Naive thymus-derived CD8-positive, alpha-beta T cell (primary cell): Measurements from ENCODE around the gene STRN4. TPM values are rescaled to one million over a fixed set of nuclear protein-coding genes. Genes with fewer than 3 reads are reported as not detected.

Experiments
- ATAC-seq, 2 donors: fragments of 150-1000 bp; cut with Tn5 transposase in 1 of 2; sonication (Bioruptor Pico), chemical (Tn5 transposase) in 1 of 2; 1 replicate in 1 of 2; 2 replicates in 1 of 2; pipeline ENCODE4 v1.10.0; 2021; ENCODE audit warnings: mild to moderate bottlenecking in 2 of 2, moderate library complexity in 2 of 2
- POLR2A ChIA-PET: fragments of 350-600 bp; sonication (Branson Sonifier 250); formaldehyde crosslinking; loops from one replicate; lab custom pipeline; 2021; ENCODE audit warnings: antibody characterized with exemption; lab: Charles Lee
- DNase-seq, 10 donors: peaks; one replicate each; pipeline versions ENCODE4 v3.0.0 to v3.0.0-alpha.2; 2020 to 2022
- H3K27ac Mint-ChIP-seq, 10 donors: one replicate each; pipeline ENCODE4 v1.8.0; 2020 to 2022; ENCODE audit warnings: mild to moderate bottlenecking in 10 of 10, mixed read lengths in 10 of 10, moderate library complexity in 4 of 10, inconsistent platforms in 1 of 10
- H3K27me3 Mint-ChIP-seq, 5 donors: one replicate each; pipeline ENCODE4 v1.8.0; 2021 to 2022; ENCODE audit warnings: mixed read lengths in 5 of 5
- H3K36me3 Mint-ChIP-seq, 3 donors: one replicate each; pipeline ENCODE4 v1.8.0; 2020 to 2022; ENCODE audit warnings: mixed read lengths in 3 of 3, mild to moderate bottlenecking in 2 of 3, inconsistent platforms in 1 of 3
- H3K4me1 Mint-ChIP-seq, 4 donors: one replicate each; pipeline ENCODE4 v1.8.0; 2021 to 2022; ENCODE audit warnings: mixed read lengths in 4 of 4
- H3K4me3 Mint-ChIP-seq, 10 donors: one replicate each; pipeline ENCODE4 v1.8.0; 2020 to 2022; ENCODE audit warnings: mild to moderate bottlenecking in 10 of 10, mixed read lengths in 10 of 10, moderate library complexity in 6 of 10, inconsistent platforms in 1 of 10
- H3K9me3 Mint-ChIP-seq, 9 donors: one replicate each; pipeline ENCODE4 v1.8.0; 2020 to 2022; ENCODE audit warnings: mixed read lengths in 9 of 9, mild to moderate bottlenecking in 3 of 9, inconsistent platforms in 1 of 9, moderate library complexity in 1 of 9
- polyA plus RNA-seq, 3 donors: library from polyadenylated mRNA; unstranded; fragments of 300-500 nt; fragmentation: Illumina TruSeq; gene quantifications; one replicate each; pipeline ENCODE4 v1.2.3, GENCODE V29; 2021
- total RNA-seq, 8 experiments: library from RNA in 2 of 8; stranded (reverse) in 2 of 8; gene quantifications; one replicate each; pipeline ENCODE4 v1.2.3 and lab custom pipeline; 2021 to 2026

The STRN4 gene
- total and polyA plus RNA-seq, 5 experiments from 2014 or later: 8.2 to 81.9 (median 25.7) TPM

GRCh38 chr19:46721269-46722003 lies 24.8 kb downstream of the STRN4 start:
- POLR2A ChIA-PET: interaction anchor here (0.5 kb wide), 1 partner anchor 91 kb away, joined by 3 read pairs; no protein-coding TSS in a partner anchor
- Mint-ChIP-seq H3K27ac (peak overlapping the region in 3 of 10 donors; percentile 1 to 73 (median 35)), H3K27me3 (no peaks in the 10 kb centered on the region), H3K9me3 (no peaks in the 10 kb centered on the region), H3K36me3 (peaks cover 0 to 43% (median 5%) of the 10 kb centered on the region in 3 donors), H3K4me3 (peak overlapping the region in 2 of 10 donors; percentile 38 to 72), H3K4me1 (peaks cover 30 to 57% (median 46%) of the 10 kb centered on the region in 4 donors)
- DNase-seq: no peak
- no peak for ATAC-seq

- H3K27me3 Mint-ChIP-seq: no peaks in the 10 kb centered on the region
- DNase-seq (no peak), ATAC-seq (no peak)
- POLR2A ChIA-PET: no interaction called here
- H3K36me3 Mint-ChIP-seq: peaks cover 0 to 35% (median 3%) of the 10 kb centered on the region in 3 donors
- H3K27ac Mint-ChIP-seq: peak overlapping the region in 2 of 10 donors; percentile 19 to 43
- no peaks in the 10 kb centered on the region for H3K9me3 Mint-ChIP-seq
- H3K4me3 Mint-ChIP-seq: peak overlapping the region in 1 of 10 donors; percentile 26
- H3K4me1 Mint-ChIP-seq: peaks cover 27 to 65% (median 45%) of the 10 kb centered on the region in 4 donors
Measured at GRCh38 chr19:46720503-46721239, 25.6 kb downstream of the STRN4 start.

GRCh38 chr19:46719629-46720502 lies 26.4 kb downstream of the STRN4 start:
- ATAC-seq (no peak), DNase-seq (no peak)
- Mint-ChIP-seq H3K27ac (peak overlapping the region in 5 of 10 donors; percentile 49 to 97 (median 69)), H3K36me3 (peaks cover 0 to 31% (median 0%) of the 10 kb centered on the region in 3 donors), H3K4me1 (peaks cover 27 to 70% (median 50%) of the 10 kb centered on the region in 4 donors), H3K27me3 (no peaks in the 10 kb centered on the region), H3K4me3 (peak overlapping the region in 6 of 10 donors; percentile 20 to 96 (median 58)), H3K9me3 (no peaks in the 10 kb centered on the region)
- POLR2A ChIA-PET: interaction anchor here (0.5 to 0.8 kb wide), 3 partner anchors 11 to 119 kb away, joined by 3 to 7 read pairs (median 3); partner anchors contain the start of gene CALM3

DNA sequence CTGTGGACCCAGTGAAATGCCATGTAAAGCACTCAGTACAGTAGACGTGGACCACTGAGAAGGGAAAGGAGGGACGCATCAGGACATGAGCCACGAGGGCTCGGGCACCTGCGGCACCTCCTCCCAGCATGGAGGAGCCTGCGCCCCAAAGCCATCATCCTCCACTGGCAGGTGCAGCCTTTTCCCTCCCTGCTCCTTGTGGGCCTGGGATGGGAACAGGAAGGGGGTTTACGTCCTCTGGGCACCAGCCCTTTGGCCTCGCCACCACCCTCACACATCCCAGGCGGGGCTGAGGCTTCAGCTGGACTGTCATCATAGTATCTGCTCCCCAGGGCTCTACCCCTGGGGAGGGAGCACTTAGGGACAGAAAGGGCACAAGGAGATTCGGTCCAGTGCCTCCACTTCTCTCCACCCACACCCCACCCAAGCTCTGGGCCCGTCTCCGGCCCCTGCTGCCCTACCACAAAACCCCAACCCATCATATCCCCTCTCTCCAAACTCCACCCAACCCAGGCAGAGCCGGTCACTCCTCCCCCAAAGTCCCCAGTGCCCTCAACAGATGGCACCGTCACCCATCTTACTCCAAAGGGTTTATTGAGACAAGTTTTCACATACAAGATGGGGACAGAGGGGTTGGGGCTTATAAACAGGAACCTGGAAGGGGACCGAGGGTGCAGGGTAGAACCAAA lies 27.2 kb downstream of the STRN4 start:
- Mint-ChIP-seq H3K4me3 (peak overlapping the region in 9 of 10 donors; percentile 3 to 97 (median 94)), H3K36me3 (peaks cover 0 to 23% (median 0%) of the 10 kb centered on the region in 3 donors), H3K27ac (peak overlapping the region in 7 of 10 donors; percentile 39 to 99 (median 97)), H3K4me1 (peaks cover 27 to 70% (median 53%) of the 10 kb centered on the region in 4 donors), H3K27me3 (no peaks in the 10 kb centered on the region), H3K9me3 (no peaks in the 10 kb centered on the region)
- DNase-seq: no peak
- POLR2A ChIA-PET: interaction anchor here (0.8 to 1.0 kb wide), 3 partner anchors 14 to 118 kb away, joined by 3 read pairs; partner anchors contain the start of gene CALM3
- ATAC-seq: no peak

GRCh38 chr19:46718157-46718933 lies 27.9 kb downstream of the STRN4 start:
- H3K4me3 Mint-ChIP-seq: peak overlapping the region; percentile 91 to 97 (median 94)
- POLR2A ChIA-PET: interaction anchor here (0.9 to 1.0 kb wide), 3 partner anchors 10 to 99 kb away, joined by 3 to 5 read pairs (median 3); no protein-coding TSS in a partner anchor
- H3K27me3 Mint-ChIP-seq: no peaks in the 10 kb centered on the region
- no peaks in the 10 kb centered on the region for H3K9me3 Mint-ChIP-seq
- peaks cover 28 to 74% (median 56%) of the 10 kb centered on the region in 4 donors for H3K4me1 Mint-ChIP-seq
- H3K27ac Mint-ChIP-seq: peak overlapping the region; percentile 93 to 99 (median 97)
- DNase-seq (peak in 9 of 10 donors; percentile 46 to 79 (median 63)), ATAC-seq (peak; percentile 23 to 47)
- peaks cover 0 to 19% (median 0%) of the 10 kb centered on the region in 3 donors for H3K36me3 Mint-ChIP-seq

GRCh38 chr19:46717716-46718143 lies 28.5 kb downstream of the STRN4 start:
- peak overlapping the region; percentile 93 to 99 (median 97) for H3K27ac Mint-ChIP-seq
- peaks cover 0 to 19% (median 0%) of the 10 kb centered on the region in 3 donors for H3K36me3 Mint-ChIP-seq
- DNase-seq: peak in 2 of 10 donors; percentile 26 to 38
- no peaks in the 10 kb centered on the region for H3K9me3 Mint-ChIP-seq
- POLR2A ChIA-PET: interaction anchor here (0.9 to 1.0 kb wide), 3 partner anchors 10 to 98 kb away, joined by 3 to 5 read pairs (median 3); no protein-coding TSS in a partner anchor
- H3K4me3 Mint-ChIP-seq: peak overlapping the region; percentile 91 to 97 (median 94)
- H3K27me3 Mint-ChIP-seq: no peaks in the 10 kb centered on the region
- peak; percentile 13 to 26 for ATAC-seq
- H3K4me1 Mint-ChIP-seq: peaks cover 26 to 71% (median 56%) of the 10 kb centered on the region in 4 donors

DNA sequence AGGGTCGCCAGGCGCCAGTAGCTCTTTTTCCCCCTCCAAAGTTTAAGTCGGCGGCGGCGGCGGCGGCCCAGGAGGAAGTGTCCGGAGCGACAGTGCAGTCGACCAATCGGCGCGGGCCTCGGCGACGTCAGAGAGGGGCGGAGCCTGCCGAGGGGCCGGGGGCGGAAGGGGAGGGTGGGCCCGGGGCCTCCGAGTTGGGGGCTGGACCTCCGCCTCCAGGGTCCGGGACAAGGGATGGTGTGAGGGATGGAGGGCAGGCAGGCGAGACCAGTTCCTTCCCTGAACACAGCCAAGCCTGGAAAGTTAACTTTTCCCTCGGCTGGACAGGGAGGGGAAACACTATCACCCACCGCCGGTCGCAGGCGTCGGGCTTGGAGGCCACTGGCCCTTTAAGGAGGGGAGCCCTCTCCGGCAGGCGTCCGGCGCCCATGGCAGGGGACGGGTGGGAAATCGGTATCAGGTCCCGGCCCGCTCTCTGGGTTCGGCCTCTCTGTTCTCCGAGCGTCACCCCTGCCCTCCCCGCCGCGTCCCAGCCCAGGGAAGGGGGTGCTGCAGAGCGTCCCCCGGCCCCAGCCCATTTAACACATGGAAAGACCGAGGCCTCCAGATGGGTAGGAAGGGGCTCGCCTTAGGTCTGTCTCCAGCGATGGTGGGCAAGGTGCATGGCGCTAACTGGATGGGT lies 29.1 kb downstream of the STRN4 start, which contains the start of gene PRKD2:
PRKD2 (minus strand) TSS at position 81 of the 682 bp plus-strand sequence. CDS start 744 bp downstream, outside the sequence.
- peaks cover 0 to 22% (median 0%) of the 10 kb centered on the region in 3 donors for H3K36me3 Mint-ChIP-seq

DNA sequence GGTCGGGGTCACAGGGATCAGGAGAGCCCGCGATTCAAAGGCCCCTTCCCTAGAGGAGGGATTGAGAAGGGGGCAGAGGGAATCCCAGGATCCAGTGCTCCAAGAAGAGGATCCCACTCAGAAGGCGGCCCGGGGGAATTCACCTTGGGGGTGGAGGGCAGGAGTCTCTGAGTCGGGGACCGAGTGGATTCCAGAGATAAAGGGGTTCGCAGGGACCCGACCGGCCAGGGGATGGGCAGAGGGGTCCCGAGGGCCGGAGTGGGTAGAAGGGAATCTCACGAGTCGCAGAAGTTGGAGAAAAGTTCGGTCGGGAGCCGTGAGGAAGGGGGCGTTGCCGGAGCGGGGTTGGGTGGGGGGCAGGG lies 29.6 kb downstream of the STRN4 start:
- POLR2A ChIA-PET: interaction anchor here (0.6 to 5.2 kb wide), 3 partner anchors 13 to 105 kb away, joined by 3 to 43 read pairs (median 4); no protein-coding TSS in a partner anchor
- DNase-seq: no peak
- no peak for ATAC-seq
- Mint-ChIP-seq H3K27me3 (no peaks in the 10 kb centered on the region), H3K36me3 (peaks cover 0 to 18% (median 0%) of the 10 kb centered on the region in 3 donors), H3K4me1 (peaks cover 23 to 67% (median 55%) of the 10 kb centered on the region in 4 donors), H3K4me3 (peak overlapping the region; percentile 91 to 97 (median 94)), H3K9me3 (no peaks in the 10 kb centered on the region), H3K27ac (peak overlapping the region; percentile 92 to 99 (median 98))

More for the DNA sequence above, 29.1 kb downstream of the STRN4 start, which contains the start of gene PRKD2:
- H3K4me3 Mint-ChIP-seq: peak within 1 kb of the TSS; percentile 91 to 97 (median 94)
- H3K9me3 Mint-ChIP-seq: no peaks in the 10 kb centered on the region
- no peaks in the 10 kb centered on the region for H3K27me3 Mint-ChIP-seq
- ATAC-seq (peak; percentile 41 to 43), DNase-seq (peak; percentile 71 to 91 (median 81))
- peak within 1 kb of the TSS; percentile 96 to 99 (median 98) for H3K27ac Mint-ChIP-seq
- H3K4me1 Mint-ChIP-seq: peaks cover 25 to 71% (median 58%) of the 10 kb centered on the region in 4 donors
- POLR2A ChIA-PET: interaction anchor here (0.9 to 5.2 kb wide), 2 partner anchors 10 to 13 kb away, joined by 3 to 43 read pairs; no protein-coding TSS in a partner anchor

DNA sequence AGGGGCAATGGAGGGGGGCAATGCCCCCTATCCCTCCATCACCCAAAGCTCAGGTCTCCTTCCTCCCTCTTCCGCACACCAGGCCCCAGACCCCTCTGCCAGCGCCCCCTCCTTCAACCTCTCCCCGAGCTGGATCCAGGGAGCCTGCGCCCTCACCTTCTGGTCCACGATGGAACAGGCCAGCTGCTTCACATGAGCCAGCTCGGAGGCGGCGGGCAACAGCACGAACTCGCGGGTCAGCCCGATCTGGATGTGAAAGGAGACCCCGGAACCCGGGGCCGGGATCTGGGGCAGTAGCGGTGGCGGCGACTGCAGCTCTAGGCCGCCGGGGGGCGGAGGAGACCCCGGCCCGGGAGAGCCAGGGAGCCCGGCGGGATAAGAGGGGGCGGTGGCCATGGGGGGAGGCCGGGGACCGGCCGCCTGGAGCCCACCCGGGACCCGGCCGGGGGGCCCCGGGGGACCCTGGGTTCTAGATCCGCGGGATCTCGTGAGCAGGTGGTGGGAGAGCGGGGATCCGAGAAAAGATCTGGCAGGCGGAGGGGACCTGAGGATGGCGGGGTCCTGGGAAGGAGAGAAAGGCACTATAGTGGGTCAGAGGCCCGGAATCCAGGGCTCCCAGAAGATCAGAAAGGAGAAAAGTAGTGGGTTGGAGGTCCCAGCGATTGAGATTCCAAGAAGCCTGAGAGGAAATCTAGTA lies 30.1 kb downstream of the STRN4 start:
- no peaks in the 10 kb centered on the region for H3K9me3 Mint-ChIP-seq
- peaks cover 22 to 63% (median 53%) of the 10 kb centered on the region in 4 donors for H3K4me1 Mint-ChIP-seq
- no peak for ATAC-seq
- H3K36me3 Mint-ChIP-seq: peaks cover 0 to 16% (median under 1%) of the 10 kb centered on the region in 3 donors
- POLR2A ChIA-PET: interaction anchor here (0.5 to 5.2 kb wide), 7 partner anchors 11 to 115 kb away, joined by 3 to 52 read pairs (median 7); partner anchors contain the start of gene CALM3
- H3K27me3 Mint-ChIP-seq: no peaks in the 10 kb centered on the region
- no peak for DNase-seq
- peak overlapping the region; percentile 91 to 97 (median 94) for H3K4me3 Mint-ChIP-seq
- peak overlapping the region; percentile 96 to 99 (median 98) for H3K27ac Mint-ChIP-seq
